Natural killer cell (primary cell): Measurements from ENCODE around the gene FOXN3. TPM values are rescaled to one million over a fixed set of nuclear protein-coding genes. Genes with fewer than 3 reads are reported as not detected.
A peak's percentile ranks its signal among the peaks of the same experiment; 100 is the strongest.

Experiments
- ATAC-seq, 3 donors: fragments of 150-1000 bp in 2 of 3; fragments of 200-7000 bp in 1 of 3; cut with Tn5 transposase; 1 replicate in 1 of 3; 2 replicates in 2 of 3; pipeline ENCODE4 v1.10.0; 2021; ENCODE audit warnings: mild to moderate bottlenecking in 2 of 3, moderate library complexity in 2 of 3
- DNase-seq, 2 donors: peaks; one replicate each; pipeline versions ENCODE4 v3.0.0 to v3.0.0-alpha.2; 2013 to 2021; ENCODE audit warnings: mixed read lengths in 1 of 2
- H3K27ac ChIP-seq: one replicate; pipeline ENCODE4 v1.5.1; 2013; ENCODE audit warnings: mild to moderate bottlenecking, low read length
- H3K27me3 ChIP-seq: one replicate; pipeline ENCODE4 v1.6.1; 2013; ENCODE audit warnings: low read length; ENCODE audit not compliant: control insufficient read depth, insufficient read depth
- H3K36me3 ChIP-seq: one replicate; pipeline ENCODE4 v1.6.1; 2013; ENCODE audit warnings: low read length; ENCODE audit not compliant: control insufficient read depth, insufficient read depth
- H3K4me1 ChIP-seq: one replicate; pipeline ENCODE4 v1.6.1; 2013; ENCODE audit warnings: low read length; ENCODE audit not compliant: control insufficient read depth, insufficient read depth
- H3K4me3 ChIP-seq: one replicate; pipeline ENCODE4 v1.5.1; 2013; ENCODE audit warnings: low read length
- H3K9me3 ChIP-seq: one replicate; pipeline ENCODE4 v1.6.1; 2013; ENCODE audit warnings: low read length; ENCODE audit not compliant: control insufficient read depth, insufficient read depth
- H3K27ac Mint-ChIP-seq, 2 donors: one replicate each; pipeline ENCODE4 v1.8.0; 2022; ENCODE audit warnings: mild to moderate bottlenecking in 2 of 2, mixed read lengths in 2 of 2, moderate library complexity in 1 of 2
- H3K27me3 Mint-ChIP-seq, 2 donors: one replicate each; pipeline ENCODE4 v1.8.0; 2022; ENCODE audit warnings: low read depth in 2 of 2, mixed read lengths in 2 of 2
- H3K36me3 Mint-ChIP-seq: one replicate; pipeline ENCODE4 v1.8.0; 2022; ENCODE audit warnings: mixed read lengths
- H3K4me1 Mint-ChIP-seq, 2 donors: one replicate each; pipeline ENCODE4 v1.8.0; 2022; ENCODE audit warnings: mixed read lengths in 2 of 2
- H3K4me3 Mint-ChIP-seq: one replicate; pipeline ENCODE4 v1.8.0; 2022; ENCODE audit warnings: mild to moderate bottlenecking, moderate library complexity, mixed read lengths
- H3K9me3 Mint-ChIP-seq, 2 donors: one replicate each; pipeline ENCODE4 v1.8.0; 2022; ENCODE audit warnings: mixed read lengths in 2 of 2
- WGBS: methylation state at CpG from one replicate; pipeline ENCODE4 v1.1.7; 2013; ENCODE audit warnings: missing lambda C conversion rate; ENCODE audit not compliant: insufficient coverage; 5-methylcytosine and 5-hydroxymethylcytosine counted together
- intact Hi-C: fragments of 100-400 bp; cut with micrococcal nuclease; formaldehyde crosslinking; loops from one replicate; pipeline ENCODE4 v1.14.2; 2022
- total RNA-seq, 4 donors: library from RNA; stranded (reverse); fragments of 120-200 nt in 1 of 4; gene quantifications; one replicate each; pipeline versions ENCODE4 v1.2.3 to v1.2.4, GENCODE V29; 2013 to 2022
- TF ChIP-seq, protein P1 (sequence below): fragments of 200-600 bp; IDR thresholded peaks from one replicate; pipeline ENCODE4 v1.8.0; 2022; ENCODE audit warnings: antibody characterized with exemption

Gene FOXN3
- total RNA-seq, 3 donors from 2014 or later (not counting 1 experiment from before 2014, with no cell fraction given): 209 to 216 (median 209) TPM

DNA sequence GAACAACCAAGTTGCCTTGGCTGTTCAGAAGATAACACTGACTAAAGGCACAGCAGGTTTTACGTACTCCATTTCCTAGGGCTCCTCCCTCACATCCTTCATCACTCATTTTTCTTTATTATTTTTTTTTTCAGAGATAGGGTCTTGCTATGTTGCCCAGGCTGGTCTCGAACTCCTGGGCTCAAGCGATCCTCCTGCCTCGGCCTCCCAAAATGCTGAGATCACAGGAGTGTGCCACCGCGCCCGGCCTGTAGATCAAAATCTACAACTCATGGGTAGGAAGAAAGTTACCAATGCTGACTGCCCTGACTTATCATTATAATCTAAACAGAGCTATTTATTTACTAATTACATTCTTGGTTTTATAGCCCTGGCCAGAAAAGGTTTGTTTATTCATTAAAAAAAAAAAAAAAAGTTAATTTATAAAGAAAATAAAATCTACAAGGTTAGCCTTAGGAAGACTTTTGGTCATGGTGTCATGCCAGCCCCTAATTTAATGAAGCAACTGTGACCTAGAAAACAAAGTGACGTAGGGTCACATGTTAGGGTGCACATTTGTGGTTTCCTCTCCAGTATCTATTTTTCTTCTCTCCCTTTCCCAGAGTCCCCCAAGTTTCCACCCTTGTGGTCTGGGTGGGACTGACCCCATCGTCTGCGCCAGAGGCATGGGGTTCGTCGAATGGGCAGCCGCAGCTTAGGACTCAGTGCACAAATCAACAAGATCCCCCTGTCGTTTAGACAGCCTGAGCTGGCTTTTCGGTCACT, 19.0 kb upstream of the FOXN3 start:
- Histone ChIP-seq H3K27me3 (no peaks in the 10 kb centered on the region), H3K4me3 (no peak overlapping the region), H3K36me3 (no peaks in the 10 kb centered on the region), H3K9me3 (no peaks in the 10 kb centered on the region), H3K27ac (peak overlapping the region; percentile 54), H3K4me1 (peaks cover 49% of the 10 kb centered on the region)
- TF ChIP-seq, protein P1, sequence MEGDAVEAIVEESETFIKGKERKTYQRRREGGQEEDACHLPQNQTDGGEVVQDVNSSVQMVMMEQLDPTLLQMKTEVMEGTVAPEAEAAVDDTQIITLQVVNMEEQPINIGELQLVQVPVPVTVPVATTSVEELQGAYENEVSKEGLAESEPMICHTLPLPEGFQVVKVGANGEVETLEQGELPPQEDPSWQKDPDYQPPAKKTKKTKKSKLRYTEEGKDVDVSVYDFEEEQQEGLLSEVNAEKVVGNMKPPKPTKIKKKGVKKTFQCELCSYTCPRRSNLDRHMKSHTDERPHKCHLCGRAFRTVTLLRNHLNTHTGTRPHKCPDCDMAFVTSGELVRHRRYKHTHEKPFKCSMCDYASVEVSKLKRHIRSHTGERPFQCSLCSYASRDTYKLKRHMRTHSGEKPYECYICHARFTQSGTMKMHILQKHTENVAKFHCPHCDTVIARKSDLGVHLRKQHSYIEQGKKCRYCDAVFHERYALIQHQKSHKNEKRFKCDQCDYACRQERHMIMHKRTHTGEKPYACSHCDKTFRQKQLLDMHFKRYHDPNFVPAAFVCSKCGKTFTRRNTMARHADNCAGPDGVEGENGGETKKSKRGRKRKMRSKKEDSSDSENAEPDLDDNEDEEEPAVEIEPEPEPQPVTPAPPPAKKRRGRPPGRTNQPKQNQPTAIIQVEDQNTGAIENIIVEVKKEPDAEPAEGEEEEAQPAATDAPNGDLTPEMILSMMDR: no peak
- peak overlapping the region; percentile 90 to 91 for H3K27ac Mint-ChIP-seq
- peak overlapping the region; percentile 73 for H3K4me3 Mint-ChIP-seq
- no peaks in the 10 kb centered on the region for H3K36me3 Mint-ChIP-seq
- DNase-seq (peak; percentile 40 to 50), ATAC-seq (peak; percentile 62 to 74 (median 68))
- intact Hi-C loops: no loop called here
- H3K9me3 Mint-ChIP-seq: no peaks in the 10 kb centered on the region
- 64% methylated on average over 15 of the region's 15 CpGs for WGBS
- H3K27me3 Mint-ChIP-seq: no peaks in the 10 kb centered on the region
- peaks cover 53 to 68% of the 10 kb centered on the region in 2 donors for H3K4me1 Mint-ChIP-seq

DNA sequence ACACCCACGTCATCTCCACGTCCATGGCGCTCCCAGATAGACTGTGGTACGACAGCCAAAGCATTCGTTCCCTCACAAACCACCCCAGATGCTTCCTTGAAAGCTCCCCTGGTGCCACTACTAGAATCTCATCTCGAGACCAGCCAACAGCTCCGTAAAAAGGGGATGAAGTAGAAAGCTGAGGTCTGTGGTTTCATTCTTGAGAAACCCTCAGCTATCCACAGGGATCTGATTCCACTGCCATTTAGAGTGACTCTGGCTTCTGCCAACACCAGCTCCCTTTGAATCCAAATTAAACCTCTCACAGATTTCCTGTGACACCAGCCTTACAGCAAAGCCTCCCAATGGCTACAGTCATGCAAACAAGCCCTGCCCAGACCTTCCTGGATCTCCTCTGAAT, 18.5 kb upstream of the FOXN3 start:
- peaks cover 53% of the 10 kb centered on the region for H3K4me1 ChIP-seq
- Mint-ChIP-seq H3K4me3 (peak overlapping the region; percentile 35), H3K36me3 (no peaks in the 10 kb centered on the region), H3K4me1 (peaks cover 52 to 68% of the 10 kb centered on the region in 2 donors), H3K9me3 (no peaks in the 10 kb centered on the region), H3K27ac (peak overlapping the region; percentile 90 to 91), H3K27me3 (no peaks in the 10 kb centered on the region)
- H3K4me3 ChIP-seq: no peak overlapping the region
- DNase-seq: no peak
- H3K36me3 ChIP-seq: no peaks in the 10 kb centered on the region
- H3K27me3 ChIP-seq: no peaks in the 10 kb centered on the region
- intact Hi-C loops: no loop called here
- H3K27ac ChIP-seq: peak overlapping the region; percentile 54
- TF ChIP-seq, protein P1: no peak
- no peaks in the 10 kb centered on the region for H3K9me3 ChIP-seq
- no peak for ATAC-seq
- WGBS: 76% methylated on average over 5 of the region's 7 CpGs

DNA sequence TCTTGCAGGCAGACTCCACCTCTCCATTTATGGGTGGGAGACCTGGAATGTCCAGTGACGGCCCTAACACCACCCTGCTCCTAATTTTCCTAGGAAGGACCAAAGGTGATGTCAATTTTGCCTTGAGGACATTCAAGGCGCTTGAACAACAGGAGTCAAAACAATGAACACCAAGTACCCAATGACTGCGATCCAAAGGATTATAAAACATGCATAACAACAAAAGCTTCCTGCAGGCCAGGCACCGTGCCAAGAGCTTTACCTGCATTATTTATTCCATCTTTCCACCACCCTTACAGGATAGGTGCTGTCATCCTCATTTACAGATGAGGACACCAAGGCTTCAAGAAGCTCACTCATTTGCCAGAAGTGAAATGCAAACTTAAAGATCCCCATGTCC, 15.2 kb upstream of the FOXN3 start:
- Histone ChIP-seq H3K36me3 (no peaks in the 10 kb centered on the region), H3K9me3 (no peaks in the 10 kb centered on the region), H3K27me3 (no peaks in the 10 kb centered on the region), H3K4me3 (no peak overlapping the region), H3K27ac (no peak overlapping the region), H3K4me1 (peaks cover 73% of the 10 kb centered on the region)
- Mint-ChIP-seq H3K4me1 (peaks cover 69 to 73% of the 10 kb centered on the region in 2 donors), H3K9me3 (no peaks in the 10 kb centered on the region), H3K36me3 (no peaks in the 10 kb centered on the region), H3K4me3 (peak overlapping the region; percentile 52), H3K27ac (peak overlapping the region; percentile 96 to 98), H3K27me3 (no peaks in the 10 kb centered on the region)
- WGBS: 96% methylated on average over 4 of the region's 4 CpGs
- intact Hi-C loops: no loop called here
- TF ChIP-seq, protein P1: no peak
- no peak for ATAC-seq
- DNase-seq: no peak
